Hepatocyte (in vitro differentiated cells): ENCODE measurements around the gene DHRS11. TPM values are rescaled to one million over a fixed set of nuclear protein-coding genes. Genes with fewer than 3 reads are reported as not detected.
"Not testable (repeated sequence)": the region's sequence is repeated elsewhere in the genome, so short reads cannot be mapped to it uniquely, and the experiment has no call there.

Experiments
- DNase-seq: peaks from one replicate; pipeline ENCODE4 v3.0.0-alpha.2; 2016; ENCODE audit warnings: low spot score
- H2AFZ ChIP-seq: fragments of 200-600 bp; sonication (generic); 2 replicates; pipeline ENCODE4 v1.6.0; 2016; ENCODE audit warnings: antibody characterized with exemption, mild to moderate bottlenecking
- H3K27ac ChIP-seq: fragments of 200-600 bp; sonication (generic); 2 replicates; pipeline ENCODE4 v1.5.1; 2016; ENCODE audit warnings: mild to moderate bottlenecking
- H3K27me3 ChIP-seq: fragments of 200-600 bp; sonication (generic); 2 replicates; pipeline ENCODE4 v1.6.1; 2016
- H3K36me3 ChIP-seq: fragments of 200-600 bp; sonication (generic); replicated peaks from 2 replicates; pipeline ENCODE4 v1.5.1; 2016; ENCODE audit warnings: low read depth; ENCODE audit not compliant: insufficient read depth
- H3K4me1 ChIP-seq: fragments of 200-600 bp; sonication (generic); 2 replicates; pipeline ENCODE4 v1.5.1; 2016; ENCODE audit warnings: mild to moderate bottlenecking, moderate library complexity; ENCODE audit not compliant: insufficient read depth
- H3K4me2 ChIP-seq: fragments of 200-600 bp; sonication (generic); 2 replicates; pipeline ENCODE4 v1.6.0; 2016
- H3K4me3 ChIP-seq: fragments of 200-600 bp; sonication (generic); 2 replicates; pipeline ENCODE4 v1.5.1; 2016; ENCODE audit warnings: mild to moderate bottlenecking
- H3K79me2 ChIP-seq: fragments of 200-600 bp; sonication (generic); 2 replicates; pipeline ENCODE4 v1.6.0; 2017; ENCODE audit warnings: mild to moderate bottlenecking
- H3K9me2 ChIP-seq: fragments of 200-600 bp; sonication (generic); replicated peaks from 2 replicates; pipeline ENCODE4 v1.6.0; 2017; ENCODE audit warnings: mild to moderate bottlenecking; ENCODE audit not compliant: insufficient read depth
- H3K9me3 ChIP-seq: fragments of 200-600 bp; sonication (generic); 2 replicates; pipeline ENCODE4 v1.5.1; 2016; ENCODE audit warnings: low read depth, mild to moderate bottlenecking
- H4K20me1 ChIP-seq: fragments of 200-600 bp; sonication (generic); 2 replicates; pipeline ENCODE4 v1.6.0; 2016; ENCODE audit warnings: mild to moderate bottlenecking; ENCODE audit not compliant: insufficient read depth, poor library complexity, severe bottlenecking
- EZH2 ChIP-seq: fragments of 200-600 bp; sonication (generic); IDR thresholded peaks from 2 replicates; pipeline ENCODE4 v1.6.1; 2016; ENCODE audit warnings: antibody characterized with exemption, mild to moderate bottlenecking, borderline replicate concordance
- EZH2phosphoT487 ChIP-seq: fragments of 200-600 bp; sonication (generic); IDR thresholded peaks from one replicate; pipeline ENCODE4 v1.6.1; 2018; ENCODE audit warnings: antibody characterized with exemption, mild to moderate bottlenecking, low read depth, moderate library complexity; ENCODE audit not compliant: unreplicated experiment, severe bottlenecking
- WGBS: methylation state at CpG from one replicate; pipeline ENCODE4 v1.1.6; 2016; ENCODE audit warnings: low lambda C conversion rate; ENCODE audit errors: missing lambda C conversion rate; 5-methylcytosine and 5-hydroxymethylcytosine counted together
- polyA plus RNA-seq: library from polyadenylated mRNA; unstranded; fragments of >200 nt; fragmentation: Nextera tagmentation; extraction: Ambion mirVana; gene quantifications from 2 replicates; pipeline ENCODE4 v1.2.1, GENCODE V29; 2016
- total RNA-seq: library from RNA; depleted of rRNA; stranded (reverse); fragments of >200 nt; gene quantifications from 2 replicates; pipeline ENCODE4 v1.2.3, GENCODE V29; 2014
- TF ChIP-seq, protein P1 (sequence below): fragments of 200-600 bp; sonication (generic); IDR thresholded peaks from 2 replicates; pipeline ENCODE4 v1.5.1; 2016; ENCODE audit warnings: antibody characterized with exemption, mild to moderate bottlenecking; ENCODE audit not compliant: poor library complexity

Gene DHRS11
- total and polyA plus RNA-seq, 2 experiments from 2014 or later: 33.2 to 49.8 TPM

GRCh38 chr17:36601303-36602029 is 9.8 kb downstream of the DHRS11 start, which contains the start of gene MRM1:
Gene MRM1 (plus strand): TSS chr17:36601583. CDS start chr17:36601811, 228 bp downstream.
- no peaks in the 10 kb centered on the region for H4K20me1 ChIP-seq
- peaks cover 11% of the 10 kb centered on the region for H3K79me2 ChIP-seq
- H2AFZ ChIP-seq: peak within 1 kb of the TSS; percentile 81
- no peak for TF ChIP-seq EZH2
- TF ChIP-seq, protein P1, sequence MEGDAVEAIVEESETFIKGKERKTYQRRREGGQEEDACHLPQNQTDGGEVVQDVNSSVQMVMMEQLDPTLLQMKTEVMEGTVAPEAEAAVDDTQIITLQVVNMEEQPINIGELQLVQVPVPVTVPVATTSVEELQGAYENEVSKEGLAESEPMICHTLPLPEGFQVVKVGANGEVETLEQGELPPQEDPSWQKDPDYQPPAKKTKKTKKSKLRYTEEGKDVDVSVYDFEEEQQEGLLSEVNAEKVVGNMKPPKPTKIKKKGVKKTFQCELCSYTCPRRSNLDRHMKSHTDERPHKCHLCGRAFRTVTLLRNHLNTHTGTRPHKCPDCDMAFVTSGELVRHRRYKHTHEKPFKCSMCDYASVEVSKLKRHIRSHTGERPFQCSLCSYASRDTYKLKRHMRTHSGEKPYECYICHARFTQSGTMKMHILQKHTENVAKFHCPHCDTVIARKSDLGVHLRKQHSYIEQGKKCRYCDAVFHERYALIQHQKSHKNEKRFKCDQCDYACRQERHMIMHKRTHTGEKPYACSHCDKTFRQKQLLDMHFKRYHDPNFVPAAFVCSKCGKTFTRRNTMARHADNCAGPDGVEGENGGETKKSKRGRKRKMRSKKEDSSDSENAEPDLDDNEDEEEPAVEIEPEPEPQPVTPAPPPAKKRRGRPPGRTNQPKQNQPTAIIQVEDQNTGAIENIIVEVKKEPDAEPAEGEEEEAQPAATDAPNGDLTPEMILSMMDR: no peak
- TF ChIP-seq EZH2phosphoT487: no peak
- under 1% methylated on average over 54 of the region's 60 CpGs for WGBS
- peak within 1 kb of the TSS; percentile 98 for H3K4me2 ChIP-seq
- H3K9me2 ChIP-seq: no peaks in the 10 kb centered on the region
- DNase-seq: peak; percentile 96
- no peaks in the 10 kb centered on the region for H3K27me3 ChIP-seq
- H3K4me3 ChIP-seq: peak within 1 kb of the TSS; percentile 36
- peaks cover 9% of the 10 kb centered on the region for H3K4me1 ChIP-seq
- no peaks in the 10 kb centered on the region for H3K9me3 ChIP-seq
- H3K27ac ChIP-seq: peak within 1 kb of the TSS; percentile 88
- H3K36me3 ChIP-seq: no peaks in the 10 kb centered on the region

GRCh38 chr17:36602030-36602748 is 10.5 kb downstream of the DHRS11 start:
- Histone ChIP-seq H3K4me2 (peak overlapping the region; percentile 98), H3K9me3 (no peaks in the 10 kb centered on the region), H2AFZ (peak overlapping the region; percentile 81), H3K4me3 (peak overlapping the region; percentile 36), H3K9me2 (no peaks in the 10 kb centered on the region), H3K27ac (peak overlapping the region; percentile 88), H3K4me1 (peaks cover 9% of the 10 kb centered on the region), H3K79me2 (peaks cover 11% of the 10 kb centered on the region), H3K36me3 (no peaks in the 10 kb centered on the region), H3K27me3 (no peaks in the 10 kb centered on the region), H4K20me1 (no peaks in the 10 kb centered on the region)
- 5% methylated on average over 38 of the region's 38 CpGs for WGBS
- TF ChIP-seq EZH2phosphoT487 (no peak), EZH2 (no peak)
- TF ChIP-seq, protein P1: no peak
- DNase-seq: peak; percentile 40

DNA sequence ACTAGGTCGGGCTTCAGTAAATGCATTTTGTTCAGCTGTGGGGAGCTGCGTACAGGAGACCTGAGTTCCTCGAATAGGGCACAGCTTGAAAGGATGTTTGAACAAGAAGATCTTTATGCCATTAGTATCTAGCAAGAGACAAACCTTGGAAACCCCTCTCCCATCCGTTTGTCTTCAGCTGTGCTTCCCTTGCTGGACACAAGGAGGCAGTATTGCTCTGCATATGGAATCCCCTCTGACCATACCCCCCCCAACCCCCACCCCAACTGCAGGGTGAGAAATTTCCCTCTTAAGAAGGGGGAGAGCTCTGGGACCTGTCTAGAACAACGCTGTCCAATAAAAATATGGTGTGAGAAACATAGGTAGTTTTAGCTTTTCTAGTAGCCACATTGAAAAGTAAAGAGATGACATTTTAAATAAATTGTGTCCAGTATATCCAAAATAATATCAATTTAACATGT is 11.3 kb downstream of the DHRS11 start:
- H2AFZ ChIP-seq: peak overlapping the region; percentile 81

DNA sequence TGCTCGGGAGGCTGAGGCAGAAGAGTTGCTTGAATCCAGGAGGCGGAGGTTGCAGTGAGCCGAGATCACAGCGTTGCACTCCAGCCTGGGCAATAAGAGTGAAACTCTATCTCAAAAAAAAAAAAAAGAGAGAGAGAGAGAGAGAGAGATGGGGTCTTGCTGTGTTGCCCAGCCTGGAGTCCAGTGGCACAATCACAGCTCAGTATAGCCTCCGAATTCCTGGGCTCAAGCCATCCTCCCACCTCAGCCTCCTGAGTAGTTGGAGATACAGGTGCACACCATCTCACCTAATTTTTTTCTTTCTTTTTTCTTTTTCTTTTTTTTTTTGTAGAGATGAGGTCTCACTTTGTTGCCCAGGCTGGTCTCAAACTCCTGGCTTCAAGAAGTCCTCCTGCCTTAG is 13.3 kb downstream of the DHRS11 start:
- not testable (repeated sequence) for H3K27ac ChIP-seq, DNase-seq, H3K4me2 ChIP-seq, H3K36me3 ChIP-seq, H3K4me1 ChIP-seq, H3K27me3 ChIP-seq, H4K20me1 ChIP-seq, H3K9me2 ChIP-seq, H2AFZ ChIP-seq, H3K9me3 ChIP-seq, H3K4me3 ChIP-seq
- WGBS: 95% methylated on average over 4 of the region's 5 CpGs
- peaks cover 11% of the 10 kb centered on the region for H3K79me2 ChIP-seq

More for the DNA sequence above, 11.3 kb downstream of the DHRS11 start:
- Histone ChIP-seq H4K20me1 (no peaks in the 10 kb centered on the region), H3K79me2 (peaks cover 11% of the 10 kb centered on the region), H3K4me1 (peaks cover 9% of the 10 kb centered on the region), H3K36me3 (no peaks in the 10 kb centered on the region), H3K9me2 (no peaks in the 10 kb centered on the region), H3K27me3 (no peaks in the 10 kb centered on the region), H3K4me2 (peak overlapping the region; percentile 98), H3K9me3 (no peaks in the 10 kb centered on the region), H3K4me3 (peak overlapping the region; percentile 36), H3K27ac (no peak overlapping the region)
- 12% methylated on average over 5 of the region's 5 CpGs for WGBS
- DNase-seq: peak; percentile 80
- TF ChIP-seq, protein P1: peak; percentile 83
- no peak for TF ChIP-seq EZH2phosphoT487
